Measurements from ENCODE around the gene APH1A.
A peak's percentile ranks its signal among the peaks of the same experiment; 100 is the strongest.
"Not testable (repeated sequence)": the region's sequence is repeated elsewhere in the genome, so short reads cannot be mapped to it uniquely, and the experiment has no call there.

The APH1A gene

DNA sequence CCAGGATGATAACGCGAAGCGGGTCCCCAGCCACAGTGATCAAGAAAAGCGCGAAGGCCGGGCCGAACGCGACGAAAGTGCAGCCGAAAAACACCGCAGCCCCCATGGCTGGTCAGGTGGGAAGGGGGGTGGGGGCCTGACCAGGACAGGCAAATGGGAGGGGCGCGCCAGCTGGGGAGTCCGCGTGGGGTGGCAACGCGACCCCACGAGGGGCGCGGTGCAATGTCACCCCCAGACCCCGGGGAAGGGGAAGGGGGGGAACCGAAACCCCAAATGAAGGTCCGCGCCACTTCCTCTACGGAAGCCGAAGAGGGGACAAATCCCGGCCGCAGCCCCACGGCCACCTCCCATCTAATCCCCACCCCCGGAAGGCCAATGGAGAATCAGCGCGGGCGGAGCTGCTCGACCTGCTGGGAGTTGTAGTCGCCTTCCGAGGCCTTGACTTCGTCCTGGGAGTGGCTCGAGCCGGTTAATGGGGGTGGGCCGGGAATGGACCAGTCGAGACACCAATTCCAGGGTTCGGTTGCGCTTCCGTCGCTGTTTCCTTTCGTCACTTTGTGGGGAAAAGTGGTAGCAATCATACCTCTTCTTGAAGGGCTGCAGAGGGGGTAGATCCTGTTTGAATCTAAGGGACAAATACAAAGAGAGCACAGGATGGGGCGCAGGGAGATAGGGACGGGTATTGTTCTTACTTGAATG, at the start of gene APH1A:
APH1A (minus strand) TSS at position 312 of the 699 bp plus-strand sequence; CDS start at position 106, 206 bp downstream.
- peak; percentile 87 to 95 for DNase-seq (ENCODE audit: low read depth in 2 of 2)

DNA sequence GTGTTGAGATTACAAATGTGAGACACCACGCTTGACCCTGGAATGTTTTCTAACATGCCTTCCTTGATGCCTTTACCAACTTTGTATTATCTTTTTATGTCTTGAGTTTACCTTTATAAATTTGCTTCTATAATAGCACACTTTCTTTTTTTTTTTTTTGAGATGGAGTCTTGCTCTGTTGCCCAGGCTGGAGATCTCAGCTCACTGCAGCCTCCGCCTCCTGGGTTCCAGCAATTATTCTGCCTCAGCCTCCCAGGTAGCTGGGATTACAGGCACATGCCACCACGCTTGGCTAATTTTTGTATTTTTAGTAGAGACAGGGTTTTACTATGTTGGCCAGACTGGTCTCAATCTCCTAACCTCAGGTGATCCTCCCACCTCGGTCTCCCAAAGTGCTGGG, 45.9 kb upstream of the APH1A start:
- not testable (repeated sequence) for DNase-seq (ENCODE audit: low read depth in 2 of 2)

DNA sequence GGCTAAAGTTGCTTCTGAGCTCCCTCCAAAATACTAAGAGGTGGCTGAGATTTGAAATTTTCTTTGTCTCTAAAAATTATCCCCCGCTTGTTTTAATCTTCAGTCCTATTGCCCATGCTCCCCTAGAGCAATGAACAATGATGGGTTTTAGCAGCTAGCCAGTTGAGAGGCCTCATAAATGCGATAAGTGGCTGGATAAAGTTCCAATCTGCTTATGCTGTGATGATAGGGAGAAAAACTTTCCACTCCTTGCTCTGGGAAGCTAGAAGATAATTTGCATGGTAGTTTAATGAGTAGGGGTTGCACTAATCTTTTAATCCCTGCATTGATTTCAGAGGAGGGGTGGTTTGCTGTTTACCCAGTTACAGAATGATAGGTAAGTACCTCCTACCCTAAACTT, 42.9 kb upstream of the APH1A start:
- no peak for DNase-seq (ENCODE audit: low read depth in 2 of 2)

DNA sequence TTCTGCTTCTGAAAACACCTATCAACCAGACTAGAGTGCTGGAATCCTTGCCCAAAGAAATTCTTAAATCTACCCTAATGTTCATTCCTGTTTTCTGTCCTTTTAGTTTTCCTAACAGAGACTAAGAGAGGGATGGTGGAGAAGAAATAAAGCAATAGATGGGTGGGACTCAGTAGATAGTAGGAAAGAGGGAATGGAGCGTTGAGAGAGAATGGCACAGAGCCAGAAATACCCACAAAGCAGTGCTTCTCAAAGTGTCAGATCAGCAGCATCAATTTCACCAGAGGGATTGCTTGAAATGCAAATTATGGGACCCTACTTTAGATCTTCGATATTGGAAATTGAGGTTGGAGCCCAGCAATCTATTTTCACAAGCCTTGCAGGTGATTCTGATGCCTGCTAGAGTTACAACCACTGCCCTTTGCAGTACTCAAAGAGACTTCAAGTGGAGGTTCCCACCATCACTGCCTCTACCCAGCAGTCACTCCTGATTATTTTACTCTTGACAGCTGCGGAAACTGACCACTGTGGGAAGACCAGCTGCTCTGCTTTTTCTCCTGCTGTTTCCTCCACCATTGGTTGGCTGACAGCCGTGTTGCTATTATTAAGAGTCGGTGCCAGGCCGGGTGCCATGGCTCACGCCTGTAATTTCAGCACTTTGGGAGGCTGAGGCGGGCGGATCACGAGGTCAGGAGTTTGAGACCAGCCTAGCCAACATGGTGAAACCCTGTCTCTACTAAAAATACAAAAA, 41.1 kb upstream of the APH1A start:
- no peak for DNase-seq (ENCODE audit: low read depth in 2 of 2)

DNA sequence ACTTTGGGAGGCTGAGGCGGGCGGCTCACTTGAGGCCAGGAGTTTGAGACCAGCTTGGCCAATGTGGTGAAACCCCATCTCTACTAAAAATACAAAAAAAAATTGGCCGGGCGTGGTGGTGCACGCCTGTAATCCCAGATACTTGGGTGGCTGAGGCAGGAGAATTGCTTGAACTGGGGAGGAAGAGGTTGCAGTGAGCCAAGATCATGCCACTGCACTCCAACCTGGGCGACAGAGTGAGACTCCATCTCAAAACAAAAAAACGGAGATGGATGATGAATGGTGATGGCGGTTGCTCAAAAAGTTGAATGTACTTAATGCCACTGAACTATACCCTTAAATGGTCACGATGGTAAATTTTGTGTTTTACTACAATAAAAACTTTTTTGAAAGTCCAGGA, 39.8 kb upstream of the APH1A start:
- not testable (repeated sequence) for DNase-seq (ENCODE audit: low read depth in 2 of 2)

DNA sequence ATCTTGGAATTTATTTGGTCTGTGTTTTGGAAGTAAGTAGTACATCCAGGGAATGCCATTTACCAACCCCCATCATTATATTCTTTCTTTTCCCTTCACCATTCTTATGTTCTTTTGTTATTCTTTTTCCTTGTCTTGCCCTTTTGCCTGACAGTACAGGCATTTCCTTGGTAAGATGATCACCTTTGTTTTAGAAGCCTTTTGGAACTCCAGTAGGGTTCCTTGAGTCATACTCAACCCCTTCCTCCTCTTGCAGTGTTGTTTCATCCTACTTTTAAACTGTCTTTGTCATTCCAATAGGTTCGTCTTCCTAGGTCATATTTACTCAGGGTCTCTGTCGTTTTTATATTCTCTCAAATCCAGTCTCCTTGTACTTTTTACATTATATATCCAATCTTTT, 34.1 kb upstream of the APH1A start:
- no peak for DNase-seq (ENCODE audit: low read depth in 2 of 2)

DNA sequence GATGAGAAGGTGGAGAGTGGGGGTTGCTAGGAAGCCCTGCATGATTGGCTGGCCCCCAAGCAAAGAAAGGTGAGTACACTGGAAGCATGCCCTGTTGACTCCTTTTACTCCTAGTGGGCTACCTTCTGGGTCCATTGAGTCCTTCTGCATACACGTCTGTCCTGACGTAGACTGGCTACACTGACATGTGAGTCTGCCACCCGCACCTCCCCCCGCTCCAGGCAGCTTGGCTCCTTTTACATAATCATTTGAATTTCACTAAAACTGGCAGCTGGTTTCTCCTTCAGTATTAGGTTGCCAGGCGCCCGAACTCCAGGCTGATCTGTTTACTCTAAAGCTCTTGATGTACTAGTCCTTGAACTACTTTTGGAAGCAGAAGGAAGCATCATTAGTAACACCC, 33.5 kb upstream of the APH1A start:
- DNase-seq (ENCODE audit: low read depth in 2 of 2): no peak

DNA sequence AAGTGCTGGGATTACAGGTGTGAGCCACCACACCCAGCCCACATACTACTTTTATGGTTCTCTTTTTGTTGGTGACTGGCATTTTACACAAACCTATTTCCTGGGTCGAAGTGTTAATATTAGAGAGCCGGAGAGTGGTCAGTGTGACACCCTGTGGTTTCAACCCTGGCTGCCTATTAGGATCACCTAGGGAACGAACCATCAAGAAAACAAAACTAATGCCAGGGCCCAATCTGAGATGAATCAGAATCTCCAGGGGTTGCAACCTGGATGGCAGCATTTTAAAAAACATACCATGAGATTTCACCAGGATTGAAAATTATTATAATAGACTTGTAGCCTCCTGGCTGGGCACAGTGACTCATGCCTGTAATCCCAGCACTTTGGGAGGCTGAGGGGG, 30.9 kb upstream of the APH1A start:
- DNase-seq (ENCODE audit: low read depth in 2 of 2): no peak

DNA sequence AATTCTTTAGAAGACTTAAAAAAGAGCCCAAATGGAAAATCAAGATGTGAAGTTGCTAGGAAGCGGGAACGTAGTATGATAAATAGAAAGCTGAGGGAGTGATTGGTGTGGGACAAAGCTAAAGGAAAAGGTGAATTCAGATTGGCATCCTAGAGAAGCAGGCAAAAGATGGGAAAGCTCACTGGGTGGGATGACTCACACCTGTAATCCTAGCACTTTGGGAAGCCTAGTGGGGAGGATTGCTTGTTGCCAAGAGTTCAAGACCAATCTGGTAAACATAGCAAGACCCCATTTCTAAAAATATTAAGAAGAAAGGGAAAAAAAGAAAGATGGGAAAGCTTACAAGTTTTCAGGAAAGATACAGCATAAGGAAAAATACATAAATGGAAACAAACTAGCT, 26.7 kb upstream of the APH1A start:
- no peak for DNase-seq (ENCODE audit: low read depth in 2 of 2)

DNA sequence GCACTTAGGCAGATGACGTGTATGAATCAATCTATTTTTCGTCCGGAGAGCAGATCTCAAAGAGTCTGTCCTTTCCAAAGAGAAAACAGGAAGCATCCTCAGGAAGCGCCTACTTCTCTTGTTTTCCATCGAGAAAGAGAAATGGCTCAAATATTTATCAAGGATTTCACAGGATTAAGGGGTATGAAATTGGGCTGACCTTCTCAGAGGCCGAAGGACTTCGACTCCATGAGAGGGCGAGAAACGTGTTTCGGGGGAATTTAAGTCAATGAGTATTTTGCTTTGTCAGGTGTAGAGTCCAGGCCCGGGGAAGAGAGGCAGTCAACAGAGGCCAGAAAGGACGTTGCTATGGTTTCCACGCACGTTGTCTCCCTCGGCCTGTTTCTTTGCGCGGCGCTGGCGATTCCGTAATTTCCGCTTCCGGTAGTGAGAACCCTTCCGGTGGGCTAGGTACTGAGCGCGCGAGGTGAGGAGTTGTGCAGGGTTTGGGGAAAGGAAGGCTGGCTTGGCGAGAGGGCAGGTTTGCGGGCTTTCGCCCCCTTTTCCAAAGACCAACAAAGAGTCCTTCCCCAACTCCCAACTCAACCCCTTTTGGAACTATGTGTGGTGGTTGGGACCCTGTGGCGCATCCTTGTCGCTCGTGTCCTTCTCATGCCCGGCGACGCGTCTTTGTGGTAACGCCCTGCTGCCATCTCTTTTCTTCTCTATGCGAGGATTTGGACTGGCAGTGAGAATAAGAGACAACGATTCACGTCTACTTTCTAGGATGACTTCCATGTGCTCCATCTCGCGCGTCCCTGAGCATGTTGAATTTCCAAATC, 24.8 kb upstream of the APH1A start, which contains the start of gene MRPS21:
MRPS21 (plus strand) TSS at position 429 of the 821 bp plus-strand sequence. CDS start 506 bp downstream, outside the sequence.
- peak; percentile 78 to 86 for DNase-seq (ENCODE audit: low read depth in 2 of 2)

DNA sequence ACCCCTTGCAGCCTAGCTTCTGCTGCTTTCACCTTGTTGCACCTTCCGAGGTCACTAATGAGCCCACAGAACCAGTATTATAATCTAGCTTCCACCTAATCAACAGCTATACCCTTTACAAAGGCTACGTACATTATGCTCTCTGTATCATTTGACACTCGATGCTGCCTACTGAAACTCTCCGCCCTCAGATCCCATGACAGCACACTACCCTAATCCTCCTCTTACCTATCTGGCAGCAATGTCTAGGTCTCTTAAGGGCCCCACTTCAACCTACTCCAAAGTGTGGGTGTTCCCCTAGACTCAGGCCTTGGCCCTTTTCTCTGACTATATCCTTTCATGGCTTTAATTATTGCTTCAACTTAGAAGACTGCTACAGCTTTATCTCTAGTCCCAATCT, 20.0 kb upstream of the APH1A start:
- DNase-seq (ENCODE audit: low read depth in 2 of 2): no peak

DNA sequence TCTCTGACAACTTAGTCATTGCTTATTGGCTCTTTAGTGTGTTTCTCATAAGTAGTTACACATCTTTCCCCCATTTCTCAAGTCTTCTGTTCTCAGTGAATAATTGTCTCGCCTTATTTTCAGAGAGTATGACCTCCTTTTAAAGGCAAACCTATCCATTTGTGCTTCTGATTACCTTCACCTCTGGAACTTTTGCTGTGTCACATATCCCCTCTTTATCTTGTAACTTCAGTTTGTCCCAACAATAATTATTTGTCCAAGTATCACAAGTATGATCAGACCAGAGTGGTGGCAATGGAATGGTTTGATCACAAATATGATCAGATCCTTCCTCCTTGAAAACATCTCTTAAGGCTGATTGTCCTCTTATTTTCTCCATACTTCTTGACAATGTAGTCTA, 19.6 kb upstream of the APH1A start:
- DNase-seq (ENCODE audit: low read depth in 2 of 2): no peak

DNA sequence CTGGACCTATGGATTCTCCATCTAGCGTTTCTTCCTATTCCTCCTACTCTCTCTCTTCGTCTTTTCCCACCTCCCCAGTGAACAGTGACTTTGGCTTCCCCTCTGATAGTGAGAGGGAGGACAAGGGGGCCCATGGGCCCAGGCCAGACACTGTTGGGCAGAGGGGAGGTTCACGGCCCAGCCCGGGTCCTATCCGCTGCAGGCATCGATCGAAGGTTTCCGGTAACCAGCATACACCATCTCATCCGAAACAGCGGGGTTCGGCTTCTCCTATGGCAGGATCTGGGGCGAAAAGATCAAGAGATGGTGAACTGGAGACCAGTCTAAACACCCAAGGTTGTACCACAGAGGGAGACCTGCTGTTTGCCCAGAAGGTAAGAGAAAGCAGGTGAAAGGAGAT, 14.4 kb upstream of the APH1A start:
- DNase-seq (ENCODE audit: low read depth in 2 of 2): no peak

DNA sequence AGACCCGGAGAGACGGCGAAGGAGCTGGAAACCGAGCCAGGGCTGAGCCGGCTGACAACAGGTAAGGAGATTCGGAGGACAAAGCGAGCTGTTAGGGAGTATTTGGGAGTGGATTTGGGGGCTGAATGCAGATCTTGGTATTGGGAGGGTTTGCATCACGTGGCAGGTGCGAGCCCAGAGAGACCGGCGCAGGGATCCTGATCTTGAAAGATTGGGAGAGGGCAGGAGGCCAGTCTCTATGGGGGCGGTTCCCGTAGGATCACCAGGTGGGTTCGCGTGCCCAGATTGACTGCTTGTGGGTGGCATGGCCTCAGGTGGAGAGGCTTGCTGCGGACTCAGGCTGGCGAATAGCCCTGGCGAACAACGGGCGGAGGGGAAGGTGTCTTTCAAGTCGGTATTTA, 13.7 kb upstream of the APH1A start:
- DNase-seq (ENCODE audit: low read depth in 2 of 2): no peak

DNA sequence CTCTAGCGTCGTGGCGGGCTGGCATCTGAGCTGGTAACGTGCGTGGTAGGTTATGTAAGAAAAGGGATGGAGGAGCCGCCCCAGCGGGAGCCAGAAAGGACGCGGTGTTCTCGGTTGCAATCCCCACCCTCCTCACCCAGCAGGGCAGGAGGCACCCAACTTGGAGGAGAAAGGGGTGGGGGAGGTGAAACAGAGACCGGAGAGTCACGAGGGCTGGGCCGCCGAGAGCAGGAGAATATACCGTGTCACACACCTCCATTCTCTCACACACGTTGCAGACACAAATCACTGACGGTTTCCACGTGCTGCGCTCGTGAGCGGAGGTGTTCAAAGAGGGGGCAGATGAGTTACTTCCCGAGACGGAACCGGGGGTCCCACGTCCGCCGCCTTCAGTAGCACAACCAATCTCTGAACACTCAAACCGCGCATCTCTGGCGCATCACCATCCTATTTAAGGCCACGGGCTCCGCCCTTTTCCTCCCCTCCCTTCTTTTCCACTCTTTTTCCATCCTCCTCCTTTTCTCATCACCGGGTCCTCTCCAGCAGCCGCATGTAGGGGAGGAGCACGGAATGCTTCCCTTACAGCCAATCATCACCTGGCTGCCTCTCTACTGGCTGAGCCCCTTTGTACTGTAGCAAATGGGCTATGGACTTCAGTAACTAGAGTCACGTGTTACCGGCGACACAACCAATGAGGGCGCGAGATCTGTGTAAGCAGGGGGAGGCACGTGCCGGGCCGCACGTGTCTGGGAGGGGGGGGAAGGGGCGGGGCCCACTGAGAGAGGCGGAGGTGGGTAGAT, 13.1 kb upstream of the APH1A start, which contains the start of gene CIART:
CIART (plus strand) TSS at position 797 of the 800 bp plus-strand sequence. CDS start 714 bp downstream, outside the sequence.
- DNase-seq (ENCODE audit: low read depth in 2 of 2): peak; percentile 66 to 74

DNA sequence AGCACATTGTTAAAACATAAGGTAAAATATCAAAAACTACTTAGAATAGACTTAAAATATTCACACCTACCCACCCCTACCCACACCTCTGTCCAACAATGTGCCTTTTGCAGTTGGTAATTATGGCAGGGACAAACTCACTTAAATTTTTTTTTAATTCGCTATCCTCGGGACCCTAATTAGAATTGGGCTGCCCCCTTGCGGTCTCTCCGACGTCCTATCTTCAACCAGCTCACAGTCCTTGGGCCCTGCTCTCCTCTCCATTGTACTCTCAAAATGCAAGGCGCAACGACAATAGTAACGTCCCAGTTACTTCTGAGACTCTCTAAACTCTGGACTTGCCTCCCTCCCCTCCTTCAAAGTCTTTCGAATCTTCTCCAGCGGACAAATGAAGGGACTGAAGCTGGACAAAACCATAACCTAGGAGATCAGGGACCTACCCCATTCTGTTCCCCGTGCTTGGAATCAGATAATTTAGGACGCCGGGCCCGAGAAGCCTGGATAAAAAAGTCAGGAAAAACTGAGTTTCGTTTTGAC, 12.5 kb upstream of the APH1A start:
- peak; percentile 34 to 50 for DNase-seq (ENCODE audit: low read depth in 2 of 2)

DNA sequence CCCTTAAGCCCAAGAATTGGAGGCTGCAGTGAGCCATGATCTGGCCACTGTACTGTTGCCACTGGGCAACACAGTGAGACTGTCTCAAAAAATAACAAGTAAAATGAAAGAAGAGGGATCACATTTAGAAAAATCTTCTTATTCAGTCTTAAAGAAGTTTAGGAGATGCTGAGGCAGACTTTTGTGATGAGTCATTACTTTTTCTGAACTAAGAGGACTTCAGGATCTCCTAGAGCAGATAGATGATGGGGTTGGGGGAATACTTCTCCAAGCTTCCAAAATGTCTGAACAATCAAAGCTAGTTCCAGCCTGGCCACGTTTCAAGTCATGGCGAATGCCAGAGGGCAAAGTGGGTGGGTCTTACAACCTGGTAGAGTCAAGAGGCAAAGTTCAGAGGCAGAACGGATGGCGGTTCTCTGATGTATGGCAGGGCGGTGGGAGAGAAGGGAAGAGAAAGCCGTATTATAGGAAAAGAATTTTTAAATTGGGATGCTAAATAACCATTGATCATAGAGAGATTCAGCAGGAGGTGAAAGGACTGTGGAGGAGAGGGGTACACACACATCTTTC, 11.4 kb upstream of the APH1A start:
- no peak for DNase-seq (ENCODE audit: low read depth in 2 of 2)

DNA sequence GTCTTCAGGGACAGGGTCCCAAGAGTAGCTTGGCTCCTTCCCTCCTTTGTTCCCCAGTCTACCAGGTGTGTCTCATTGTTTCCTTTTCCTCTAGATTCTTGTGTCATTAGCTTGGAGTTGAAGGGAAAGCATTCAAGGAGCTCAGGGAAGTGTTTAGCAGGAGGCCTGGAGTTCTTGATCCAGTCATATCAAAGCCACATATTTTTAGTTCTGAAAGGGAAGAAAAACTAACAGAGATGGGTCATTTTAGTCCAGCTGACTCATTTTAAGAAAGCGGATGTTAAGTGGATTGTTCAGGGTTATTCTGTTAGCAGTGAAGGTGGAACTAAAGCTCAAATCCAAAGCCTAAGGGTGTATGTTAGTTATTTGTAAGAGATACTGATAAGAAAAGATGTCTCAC, 4.5 kb upstream of the APH1A start:
- DNase-seq (ENCODE audit: low read depth in 2 of 2): no peak

DNA sequence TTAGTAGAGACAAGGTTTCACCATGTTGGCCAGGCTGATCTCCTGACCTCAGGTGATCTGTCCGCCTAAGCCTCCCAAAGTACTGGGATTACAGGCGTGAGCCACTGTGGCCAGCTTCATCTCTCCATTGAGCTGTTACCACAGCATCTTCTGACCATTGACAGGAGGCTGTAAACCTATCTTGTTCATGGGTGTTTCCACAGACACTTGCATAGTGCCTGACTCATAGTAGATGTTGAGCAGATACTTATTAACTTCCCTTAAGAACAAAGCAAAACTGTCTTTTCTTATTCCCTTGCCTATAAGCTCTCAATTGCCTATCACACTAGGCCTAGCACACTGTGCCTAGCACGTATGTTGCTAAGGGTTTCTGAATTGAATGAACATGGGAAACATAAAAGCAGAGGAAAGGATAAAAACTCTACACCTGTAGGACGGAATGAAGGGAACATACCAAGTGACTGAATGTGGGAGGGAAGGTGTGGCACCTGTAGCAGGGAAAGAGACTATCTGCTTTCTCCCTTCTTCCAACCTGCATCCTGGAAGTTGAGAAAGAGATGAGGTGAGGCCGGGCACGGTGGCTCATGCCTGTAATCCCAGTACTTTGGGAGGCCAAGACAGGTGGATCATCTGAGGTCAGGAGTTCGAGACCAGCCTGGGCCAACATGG, 2.6 kb upstream of the APH1A start:
- DNase-seq (ENCODE audit: low read depth in 2 of 2): no peak

DNA sequence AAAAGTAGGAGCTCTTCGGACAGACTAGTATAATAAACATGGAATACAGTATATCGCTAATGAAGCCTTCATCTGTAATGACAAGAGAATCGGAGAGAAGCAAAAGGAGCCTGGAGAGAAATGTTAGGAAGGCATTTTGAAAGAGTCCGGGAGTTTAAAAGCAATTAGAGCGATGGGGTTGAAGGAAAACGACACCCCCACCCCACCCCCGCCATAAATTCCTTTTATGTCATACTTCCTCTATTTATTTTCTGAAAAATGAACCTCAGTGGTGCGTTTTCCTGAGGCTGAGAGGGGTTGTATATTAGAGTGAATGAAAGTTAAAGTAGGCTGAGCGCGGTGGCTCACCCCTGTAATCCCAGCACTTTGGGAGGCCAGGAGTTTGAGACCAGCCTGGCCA, 635 bp upstream of the APH1A start:
- DNase-seq (ENCODE audit: low read depth in 2 of 2): no peak
